H1 (cell line): Measurements from ENCODE around the gene YIPF1. TPM values are rescaled to one million over a fixed set of nuclear protein-coding genes. Genes with fewer than 3 reads are reported as not detected.

ENCODE experiments used
- CTCF ChIA-PET: fragments of 300-600 bp; sonication (Branson Sonifier 250); formaldehyde crosslinking; loops from one replicate; lab custom pipeline; 2021; ENCODE audit not compliant: partially characterized antibody; lab: Charles Lee
- POLR2A ChIA-PET: fragments of 300-600 bp; sonication (Branson Sonifier 250); formaldehyde crosslinking; loops from one replicate; lab custom pipeline; 2021; ENCODE audit warnings: inconsistent platforms; ENCODE audit not compliant: partially characterized antibody; lab: Charles Lee
- DNase-seq, 2 experiments: peaks; one replicate each; pipeline versions ENCODE4 v3.0.0 to v3.0.0-alpha.2; 2010 to 2022; ENCODE audit warnings: low spot score in 2 of 2, low read depth in 1 of 2, mixed read lengths in 1 of 2
- FAIRE-seq: peaks from 2 replicates; lab custom pipeline; 2011; peaks lifted over from hg19 to GRCh38; lab: Jason Lieb, UNC
- H2AFZ ChIP-seq: 2 replicates; pipeline ENCODE4 v1.8.1; 2012; ENCODE audit warnings: low read length, inconsistent platforms
- H2AK5ac ChIP-seq: 2 replicates; pipeline ENCODE4 v1.6.1; 2013; ENCODE audit warnings: low read depth, low read length
- H2BK120ac ChIP-seq: replicated peaks from 2 replicates; pipeline ENCODE3; 2013; ENCODE audit warnings: low read depth, low read length, inconsistent platforms
- H2BK12ac ChIP-seq: 2 replicates; pipeline ENCODE4 v1.6.1; 2013; ENCODE audit warnings: low read depth, low read length
- H2BK15ac ChIP-seq: 2 replicates; pipeline ENCODE4 v1.6.1; 2013; ENCODE audit warnings: low read length
- H2BK20ac ChIP-seq: 2 replicates; pipeline ENCODE4 v1.6.1; 2013; ENCODE audit warnings: low read length
- H2BK5ac ChIP-seq: 2 replicates; pipeline ENCODE4 v1.6.1; 2013; ENCODE audit warnings: low read depth, low read length
- H3K14ac ChIP-seq: 2 replicates; pipeline ENCODE4 v1.6.1; 2013; ENCODE audit warnings: inconsistent platforms; ENCODE audit not compliant: insufficient read length
- H3K18ac ChIP-seq: 2 replicates; pipeline ENCODE4 v1.6.1; 2013; ENCODE audit warnings: low read length; ENCODE audit errors: extremely low read depth
- H3K23ac ChIP-seq: 2 replicates; pipeline ENCODE4 v1.6.1; 2013; ENCODE audit warnings: inconsistent platforms; ENCODE audit not compliant: insufficient read length
- H3K23me2 ChIP-seq: 2 replicates; pipeline ENCODE4 v1.6.1; 2013; ENCODE audit warnings: low read depth, low read length
- H3K27ac ChIP-seq: 2 replicates; pipeline ENCODE4 v1.6.1; 2011; ENCODE audit warnings: low read depth, low read length, inconsistent platforms
- H3K27me3 ChIP-seq, 4 experiments: replicated peaks in 1 of 4; 1 replicate in 1 of 4; 2 replicates in 3 of 4; pipeline versions ENCODE4 v1.6.1 to v1.8.1; 2011 to 2013; ENCODE audit warnings: low read length in 3 of 4, mild to moderate bottlenecking in 3 of 4, inconsistent platforms in 2 of 4, mixed read lengths in 2 of 4, moderate library complexity in 1 of 4; ENCODE audit not compliant: control insufficient read depth in 3 of 4, insufficient read depth in 3 of 4; ENCODE audit errors: extremely low read depth in 1 of 4
- H3K36me3 ChIP-seq, 4 experiments: 2 replicates each; pipeline versions ENCODE4 v1.6.1 to v1.8.1; 2011 to 2013; ENCODE audit warnings: mild to moderate bottlenecking in 4 of 4, low read length in 3 of 4, moderate library complexity in 2 of 4, control low read depth in 1 of 4, inconsistent platforms in 1 of 4; ENCODE audit not compliant: insufficient read depth in 4 of 4, control insufficient read depth in 2 of 4
- H3K4ac ChIP-seq: replicated peaks from 2 replicates; pipeline ENCODE3; 2013; ENCODE audit warnings: low read length, low read depth, mixed read lengths, inconsistent platforms; ENCODE audit not compliant: insufficient read length
- H3K4me1 ChIP-seq, 4 experiments: replicated peaks in 1 of 4; 1 replicate in 1 of 4; 2 replicates in 3 of 4; pipeline versions ENCODE4 v1.6.1 to v1.8.1; 2011 to 2013; ENCODE audit warnings: low read length in 3 of 4, inconsistent platforms in 2 of 4, mixed read lengths in 1 of 4; ENCODE audit not compliant: insufficient read depth in 4 of 4, control insufficient read depth in 3 of 4
- H3K4me2 ChIP-seq, 2 experiments: 2 replicates each; pipeline versions ENCODE4 v1.6.1 to v1.8.1; 2011 to 2013; ENCODE audit warnings: low read depth in 2 of 2, low read length in 2 of 2, control low read depth in 1 of 2, inconsistent platforms in 1 of 2, mild to moderate bottlenecking in 1 of 2; ENCODE audit not compliant: insufficient read depth in 1 of 2
- H3K4me3 ChIP-seq, 4 experiments: fragments of 200-600, 300-600 bp in 1 of 4; sonication (generic), shearing (Covaris generic), sonication (Bioruptor Twin) in 1 of 4; 2 replicates each; pipeline versions ENCODE4 v1.5.1 to v1.8.1; 2011 to 2016; ENCODE audit warnings: low read length in 4 of 4, low read depth in 3 of 4, control low read depth in 2 of 4, inconsistent platforms in 2 of 4, mild to moderate bottlenecking in 2 of 4, mixed read lengths in 1 of 4, moderate library complexity in 1 of 4; ENCODE audit not compliant: insufficient read depth in 2 of 4; ENCODE audit errors: extremely low read depth in 1 of 4
- H3K56ac ChIP-seq: replicated peaks from 2 replicates; pipeline ENCODE3; 2013; ENCODE audit warnings: low read depth, mild to moderate bottlenecking, mixed read lengths, low read length, inconsistent platforms; ENCODE audit not compliant: insufficient read length
- H3K79me1 ChIP-seq: 2 replicates; pipeline ENCODE4 v1.6.1; 2013; ENCODE audit warnings: low read depth, low read length, control low read depth
- H3K79me2 ChIP-seq, 2 experiments: 2 replicates each; pipeline versions ENCODE4 v1.6.1 to v1.8.1; 2012 to 2013; ENCODE audit warnings: low read length in 2 of 2, mild to moderate bottlenecking in 2 of 2, inconsistent platforms in 1 of 2; ENCODE audit not compliant: insufficient read depth in 2 of 2, control insufficient read depth in 1 of 2
- H3K9ac ChIP-seq, 4 experiments: replicated peaks in 1 of 4; 1 replicate in 1 of 4; 2 replicates in 3 of 4; pipeline versions ENCODE4 v1.6.1 to v1.8.1; 2011 to 2013; ENCODE audit warnings: low read depth in 3 of 4, low read length in 3 of 4, control low read depth in 2 of 4, mild to moderate bottlenecking in 2 of 4, moderate library complexity in 2 of 4, inconsistent platforms in 1 of 4; ENCODE audit errors: extremely low read depth in 1 of 4
- H3K9me3 ChIP-seq, 2 experiments: 2 replicates each; pipeline versions ENCODE4 v1.6.1 to v1.8.1; 2012 to 2013; ENCODE audit warnings: mild to moderate bottlenecking in 2 of 2, moderate library complexity in 2 of 2, control low read depth in 1 of 2, inconsistent platforms in 1 of 2, low read depth in 1 of 2, low read length in 1 of 2, mixed read lengths in 1 of 2; ENCODE audit not compliant: insufficient read depth in 2 of 2
- H4K20me1 ChIP-seq, 2 experiments: replicated peaks in 1 of 2; 2 replicates each; pipeline versions ENCODE3 to v1.8.1; 2011 to 2013; ENCODE audit warnings: inconsistent platforms in 2 of 2, low read length in 2 of 2, mild to moderate bottlenecking in 1 of 2; ENCODE audit not compliant: insufficient read depth in 2 of 2, control insufficient read depth in 1 of 2
- H4K5ac ChIP-seq: 2 replicates; pipeline ENCODE4 v1.6.1; 2013; ENCODE audit warnings: low read length, low read depth, mixed read lengths, inconsistent platforms; ENCODE audit not compliant: insufficient read length
- H4K8ac ChIP-seq: 2 replicates; pipeline ENCODE4 v1.8.0; 2013; ENCODE audit warnings: mild to moderate bottlenecking, moderate library complexity, low read length, inconsistent platforms; ENCODE audit not compliant: insufficient read depth; ENCODE audit errors: extremely low read depth
- H4K91ac ChIP-seq: replicated peaks from 2 replicates; pipeline ENCODE3; 2013; ENCODE audit warnings: low read length, mixed read lengths, inconsistent platforms; ENCODE audit not compliant: insufficient read length
- BACH1 ChIP-seq: IDR thresholded peaks from 2 replicates; pipeline ENCODE4 v1.6.1; 2012; ENCODE audit warnings: low read length, improper control_type of control experiment
- CHD2 ChIP-seq: IDR thresholded peaks from 2 replicates; pipeline ENCODE4 v1.6.1; 2012; ENCODE audit warnings: low read length, improper control_type of control experiment
- CREB1 ChIP-seq: IDR thresholded peaks from 2 replicates; pipeline ENCODE4 v1.6.1; 2012; ENCODE audit warnings: inconsistent platforms
- KDM1A ChIP-seq: fragments of 200-600, 300-600 bp; sonication (generic); IDR thresholded peaks from 2 replicates; pipeline ENCODE4 v1.7.1; 2016; ENCODE audit warnings: mild to moderate bottlenecking, low read length, borderline replicate concordance
- MAFK ChIP-seq: IDR thresholded peaks from 2 replicates; pipeline ENCODE4 v1.6.1; 2012; ENCODE audit warnings: low read depth, mild to moderate bottlenecking, improper control_type of control experiment, low read length
- POU5F1 ChIP-seq: IDR thresholded peaks from 2 replicates; pipeline ENCODE4 v1.6.1; 2011; ENCODE audit warnings: low read depth, mild to moderate bottlenecking, low read length, moderate library complexity
- RXRA ChIP-seq: IDR thresholded peaks from 2 replicates; pipeline ENCODE4 v1.6.1; 2011; ENCODE audit warnings: low read depth, mild to moderate bottlenecking, low read length, moderate library complexity; ENCODE audit not compliant: insufficient read depth
- SIN3A ChIP-seq, 2 experiments: IDR thresholded peaks in 1 of 2; conservative IDR thresholded peaks in 1 of 2; 2 replicates each; pipeline ENCODE4 v1.6.1; 2011 to 2012; ENCODE audit warnings: low read length in 2 of 2, improper control_type of control experiment in 1 of 2, low read depth in 1 of 2, mild to moderate bottlenecking in 1 of 2
- WGBS, 2 experiments: shearing (Covaris generic) in 1 of 2; methylation state at CpG; one replicate each; pipeline versions ENCODE4 v1.1.6 to v1.1.7; 2013 to 2015; ENCODE audit warnings: low lambda C conversion rate in 2 of 2, mixed read lengths in 2 of 2, inconsistent platforms in 1 of 2, low coverage in 1 of 2, missing lambda C conversion rate in 1 of 2; ENCODE audit not compliant: insufficient replicate concordance in 2 of 2, insufficient coverage in 1 of 2, insufficient read length in 1 of 2; ENCODE audit errors: extremely low coverage in 1 of 2, missing lambda C conversion rate in 1 of 2; 5-methylcytosine and 5-hydroxymethylcytosine counted together
- polyA plus RNA-seq, 7 experiments: library from polyadenylated mRNA; depleted of rRNA in 3 of 7; stranded (reverse) in 5 of 7; unstranded in 2 of 7; fragments of >200 nt in 5 of 7; fragments of 200-250 nt in 2 of 7; gene quantifications; 1 replicate in 5 of 7; 2 replicates in 1 of 7; 4 replicates in 1 of 7; pipeline versions ENCODE4 v1.2.1 to v1.2.3, GENCODE V29; 2011 to 2013; ENCODE audit warnings: missing spikeins in 2 of 7, mixed read lengths in 2 of 7
- total RNA-seq: library from RNA; stranded (reverse); fragmentation: NEBNext Ultra II Directional; extraction: Animal tissue kit (Norgen Biotek cat#: 25700); gene quantifications from 2 replicates; pipeline ENCODE4 v1.2.1, GENCODE V29; 2021
- TF ChIP-seq, protein P1 (sequence below): IDR thresholded peaks from 2 replicates; pipeline ENCODE4 v1.6.1; 2011; ENCODE audit warnings: low read depth, mild to moderate bottlenecking, low read length; ENCODE audit not compliant: insufficient read depth
- TF ChIP-seq, protein P2 (sequence below): IDR thresholded peaks from 2 replicates; pipeline ENCODE4 v1.6.1; 2011; ENCODE audit warnings: low read length, improper control_type of control experiment

The YIPF1 gene
- total and polyA plus RNA-seq, 2 of the 8 experiments (the other 6 are each of a cell fraction or from before 2014, with no cell fraction given): 31.8 to 53.7 TPM

DNA sequence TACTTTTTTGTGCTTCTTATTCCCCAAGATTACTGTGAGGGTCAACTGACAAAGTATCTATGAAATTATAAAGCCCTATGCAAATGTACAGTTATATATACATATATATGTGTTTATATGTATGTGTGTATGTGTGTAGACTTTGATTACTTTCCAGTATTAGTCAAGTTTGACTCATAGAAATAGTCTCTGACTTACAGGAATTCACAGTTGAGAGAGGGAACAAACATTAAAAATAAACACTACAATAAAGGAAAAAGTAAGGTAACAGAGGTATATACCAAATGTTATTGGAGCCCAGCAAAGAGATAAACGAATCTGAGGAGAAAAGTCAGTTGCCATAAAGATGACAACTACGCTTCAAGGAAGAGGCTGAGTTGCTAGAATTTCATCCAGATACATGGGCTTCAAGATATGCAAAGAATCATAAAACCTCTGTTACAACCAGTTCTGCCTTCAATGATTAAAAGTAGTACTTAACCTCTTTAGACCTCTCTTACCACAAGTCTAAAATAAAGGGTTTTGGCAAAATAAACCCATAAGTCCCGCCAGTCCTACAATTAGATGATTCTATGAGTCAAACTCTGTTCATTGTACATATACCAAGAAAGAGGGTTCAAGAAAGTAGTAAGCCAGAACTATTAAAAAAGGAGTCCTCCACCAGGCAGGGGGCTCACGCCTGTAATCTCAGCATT, 48.7 kb upstream of the YIPF1 start:
- Histone ChIP-seq H3K4ac (no peak overlapping the region), H3K27ac (no peak overlapping the region), H3K4me2 (no peak overlapping the region), H2AK5ac (no peak overlapping the region), H2AFZ (no peak overlapping the region), H3K9me3 (peaks cover 6 to 10% of the 10 kb centered on the region in 2 experiments), H3K4me3 (no peak overlapping the region), H2BK120ac (no peak overlapping the region), H2BK15ac (no peak overlapping the region), H3K18ac (no peak overlapping the region), H3K27me3 (no peaks in the 10 kb centered on the region), H3K36me3 (peaks cover 0 to 11% (median 2%) of the 10 kb centered on the region in 4 experiments; a peak in 3 of 8 replicates), H3K23me2 (no peaks in the 10 kb centered on the region), H4K20me1 (peaks cover 0 to under 1% of the 10 kb centered on the region in 2 experiments), H3K4me1 (no peaks in the 10 kb centered on the region; a peak in 1 of 7 replicates), H3K79me2 (peaks cover 0 to 8% of the 10 kb centered on the region in 2 experiments; a peak in 1 of 4 replicates), H3K79me1 (no peaks in the 10 kb centered on the region; the same call in 1 of the 2 replicates), H2BK20ac (no peak overlapping the region), H3K23ac (no peak overlapping the region), H4K91ac (no peak overlapping the region), H4K8ac (no peak overlapping the region), H3K14ac (no peak overlapping the region), H3K9ac (no peak overlapping the region), H4K5ac (no peak overlapping the region), H3K56ac (no peak overlapping the region), H2BK12ac (no peak overlapping the region), H2BK5ac (no peak overlapping the region)
- WGBS, 2 experiments: 91% methylated on average over 4 of the region's 4 CpGs; no CpG with 5 or more reads in 1 of the 2 experiments
- POLR2A ChIA-PET: interaction anchor here (1.2 kb wide), 1 partner anchor 25 kb away, joined by 4 read pairs; no protein-coding TSS in a partner anchor
- DNase-seq (no peak), FAIRE-seq (no peak)
- CTCF ChIA-PET: interaction anchor here (1.7 to 2.7 kb wide), 2 partner anchors 11 to 12 kb away, joined by 6 to 8 read pairs; no protein-coding TSS in a partner anchor
- no peak for TF ChIP-seq MAFK
- TF ChIP-seq POU5F1: no peak
- no peak for TF ChIP-seq RXRA
- TF ChIP-seq, protein P1, sequence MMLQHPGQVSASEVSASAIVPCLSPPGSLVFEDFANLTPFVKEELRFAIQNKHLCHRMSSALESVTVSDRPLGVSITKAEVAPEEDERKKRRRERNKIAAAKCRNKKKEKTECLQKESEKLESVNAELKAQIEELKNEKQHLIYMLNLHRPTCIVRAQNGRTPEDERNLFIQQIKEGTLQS: no peak
- no peak for TF ChIP-seq SIN3A (conservative IDR thresholded peaks at IDR 0.05 in 1 of 2, IDR thresholded peaks at IDR 0.05 in 1 of 2; ENCODE audit: low read depth in 1 of 2, low read length in 2 of 2)
- TF ChIP-seq KDM1A: no peak
- no peak for TF ChIP-seq CHD2
- TF ChIP-seq CREB1: no peak
- no peak for TF ChIP-seq BACH1
- TF ChIP-seq, protein P2, sequence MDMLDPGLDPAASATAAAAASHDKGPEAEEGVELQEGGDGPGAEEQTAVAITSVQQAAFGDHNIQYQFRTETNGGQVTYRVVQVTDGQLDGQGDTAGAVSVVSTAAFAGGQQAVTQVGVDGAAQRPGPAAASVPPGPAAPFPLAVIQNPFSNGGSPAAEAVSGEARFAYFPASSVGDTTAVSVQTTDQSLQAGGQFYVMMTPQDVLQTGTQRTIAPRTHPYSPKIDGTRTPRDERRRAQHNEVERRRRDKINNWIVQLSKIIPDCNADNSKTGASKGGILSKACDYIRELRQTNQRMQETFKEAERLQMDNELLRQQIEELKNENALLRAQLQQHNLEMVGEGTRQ: no peak
